ENCODE measurements around the gene ATP1B1. TPM values are rescaled to one million over a fixed set of nuclear protein-coding genes. Genes with fewer than 3 reads are reported as not detected.

The ATP1B1 gene
- total RNA-seq, 1 donor from 2014 or later = 298 TPM

DNA sequence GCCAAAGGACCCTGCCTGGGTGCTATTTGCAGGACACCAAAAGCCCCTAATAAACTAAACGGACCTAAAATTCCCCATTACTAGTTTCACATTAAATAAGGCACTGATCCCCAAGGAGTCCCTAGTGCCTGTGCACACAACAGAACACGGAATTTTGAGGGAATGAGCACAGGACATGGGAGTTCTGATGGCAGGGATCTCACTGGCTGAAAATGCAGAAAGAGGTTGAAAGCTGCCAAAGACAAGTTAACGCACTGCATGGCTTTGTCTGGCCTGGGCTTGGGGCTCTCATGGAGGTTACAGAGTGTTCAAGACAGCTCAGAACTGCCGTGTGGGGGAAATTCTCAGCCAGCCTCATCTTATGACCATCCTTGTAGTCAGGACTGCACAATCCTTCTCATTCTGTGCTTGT, 15.6 kb upstream of the ATP1B1 start:
- no peak for DNase-seq
- intact Hi-C loops (cut with micrococcal nuclease) = no loop called here
- no peak for ATAC-seq

DNA sequence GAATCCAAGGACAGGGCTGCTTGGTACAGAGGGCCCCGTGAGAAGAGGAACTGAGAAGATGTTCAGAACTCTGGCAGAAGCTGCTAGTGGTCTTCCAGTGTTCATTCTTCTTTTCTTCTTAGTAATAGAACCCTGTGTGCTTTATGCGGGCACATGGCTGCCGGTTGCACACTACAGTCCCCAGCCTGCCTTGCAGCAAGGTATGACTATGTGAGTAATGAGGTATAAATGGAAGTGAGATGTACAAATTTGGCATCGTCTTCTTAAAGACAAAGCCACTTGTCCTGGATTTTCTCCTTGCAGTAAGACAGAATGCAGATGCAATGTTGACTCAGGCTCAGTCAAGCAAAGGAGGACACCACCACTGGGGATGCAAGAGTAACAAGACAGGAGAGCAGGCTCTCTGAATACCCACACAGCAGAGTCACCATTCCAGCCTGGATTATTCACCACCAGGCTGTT, 15.0 kb upstream of the ATP1B1 start:
- DNase-seq (no peak), ATAC-seq (peak; percentile 47)
- intact Hi-C loops (cut with micrococcal nuclease) = no loop called here

GRCh38 chr1:169092399-169092798, 14.1 kb upstream of the ATP1B1 start:
- intact Hi-C loops (cut with micrococcal nuclease) = no loop called here
- DNase-seq (no peak), ATAC-seq (no peak)

DNA sequence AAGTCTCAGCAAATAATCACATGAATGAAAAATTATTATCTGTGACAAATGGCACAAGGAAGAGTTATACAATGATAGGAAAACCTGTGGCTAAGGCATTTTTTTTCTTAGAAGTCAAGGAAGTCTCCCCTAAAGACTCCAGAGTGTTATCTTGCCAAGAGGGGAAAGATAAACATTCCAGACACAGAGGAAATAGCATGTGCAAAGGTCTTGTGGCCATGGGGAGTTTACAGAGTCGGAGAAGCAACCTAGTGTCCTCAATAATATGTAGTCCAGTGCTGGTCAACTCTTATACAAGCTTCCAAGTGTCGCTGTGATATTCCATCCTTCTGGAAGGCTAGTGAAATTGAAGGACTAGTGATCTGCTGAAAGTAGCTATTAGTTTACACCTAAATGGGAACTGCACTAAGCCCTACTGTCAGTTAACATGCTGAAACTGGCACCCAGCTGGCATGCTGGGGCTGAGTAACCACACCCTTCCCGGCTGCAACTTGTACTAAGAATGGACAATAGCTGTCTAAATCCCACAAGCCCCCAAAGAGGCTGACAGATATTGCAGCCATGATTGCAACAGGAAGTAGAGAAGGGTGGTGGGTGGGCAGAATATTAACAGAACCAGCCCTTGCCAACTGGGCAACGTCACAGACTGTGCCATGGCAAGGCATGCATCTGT, 11.5 kb upstream of the ATP1B1 start:
- no peak for ATAC-seq
- intact Hi-C loops (cut with micrococcal nuclease) = no loop called here

DNA sequence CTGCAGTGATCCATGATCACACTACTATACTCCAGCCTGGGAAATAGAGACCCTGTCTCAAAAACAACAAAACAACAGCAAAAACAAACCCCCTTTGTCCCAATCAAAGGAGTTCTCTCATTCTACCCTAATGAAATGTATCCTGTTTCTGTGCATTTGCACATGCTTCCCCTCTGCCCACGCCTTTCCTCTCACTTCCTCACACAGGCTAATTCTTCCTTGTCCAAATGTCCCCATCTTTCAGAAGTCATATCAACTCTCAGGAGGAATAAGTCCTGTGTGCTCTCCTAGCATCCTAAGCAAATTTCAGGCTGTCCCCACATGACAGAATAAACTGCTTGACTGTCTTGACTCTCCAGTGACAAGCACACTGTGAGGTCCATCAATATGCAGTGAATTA, 8.1 kb upstream of the ATP1B1 start:
- ATAC-seq (no peak), DNase-seq (no peak)
- intact Hi-C loops (cut with micrococcal nuclease) = no loop called here

More for the DNA sequence above, 11.5 kb upstream of the ATP1B1 start:
- no peak for DNase-seq

- ATAC-seq (no peak), DNase-seq (no peak)
- intact Hi-C loops (cut with micrococcal nuclease) = no loop called here
Measured at GRCh38 chr1:169099561-169099960, 6.9 kb upstream of the ATP1B1 start.

- DNase-seq (no peak), ATAC-seq (no peak)
- intact Hi-C loops (cut with micrococcal nuclease) = loop anchor here (10.0 kb wide), 1 partner anchor 495 kb away; no protein-coding TSS in a partner anchor
Measured at GRCh38 chr1:169100208-169100607, 6.3 kb upstream of the ATP1B1 start.

- intact Hi-C loops (cut with micrococcal nuclease) = loop anchor here (10.0 kb wide), 1 partner anchor 496 kb away; no protein-coding TSS in a partner anchor
- ATAC-seq (no peak), DNase-seq (no peak)
Measured at GRCh38 chr1:169100651-169101088, 5.8 kb upstream of the ATP1B1 start.

DNA sequence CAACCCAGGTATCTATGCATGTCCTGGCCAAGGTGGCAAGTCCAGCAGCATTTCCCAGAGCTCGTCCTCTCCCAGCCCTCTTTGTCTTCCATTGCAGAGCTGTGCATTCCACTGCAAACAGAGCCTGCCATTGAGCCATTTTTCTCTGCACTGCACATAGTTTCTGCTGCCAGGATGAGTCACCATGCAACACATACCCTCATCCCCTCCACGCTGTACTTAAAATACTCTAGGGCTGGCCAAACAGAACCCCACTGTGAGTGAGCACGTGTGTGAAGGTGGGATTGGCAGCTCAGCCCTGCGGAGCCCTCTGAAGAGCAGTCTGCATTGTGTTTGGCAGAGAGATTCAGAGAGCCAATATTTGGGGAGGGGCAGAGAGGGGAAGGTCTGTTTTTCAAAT, 3.9 kb upstream of the ATP1B1 start:
- intact Hi-C loops (cut with micrococcal nuclease) = loop anchor here (10.0 kb wide), 1 partner anchor 498 kb away; no protein-coding TSS in a partner anchor
- no peak for DNase-seq
- peak; percentile 29 for ATAC-seq

DNA sequence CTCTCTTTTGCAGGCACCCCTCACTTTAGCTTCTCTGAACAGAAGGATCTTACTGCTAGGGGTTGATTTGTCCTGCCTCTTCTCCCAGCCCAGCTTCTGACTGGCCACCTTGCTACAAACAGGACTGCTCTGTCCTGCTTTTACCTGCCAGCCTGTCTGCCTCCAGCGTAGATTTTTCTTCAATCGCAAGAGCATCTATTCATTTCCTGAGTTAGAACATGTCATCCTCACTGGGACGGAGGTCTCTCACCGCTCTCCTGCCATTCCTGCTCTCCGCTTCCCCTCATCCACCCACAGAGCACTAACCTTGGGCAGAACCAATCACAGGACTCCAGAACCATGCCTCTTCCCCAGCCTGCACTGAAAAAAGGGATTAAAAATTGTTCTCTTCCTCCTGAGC, 3.5 kb upstream of the ATP1B1 start:
- ATAC-seq (no peak), DNase-seq (no peak)
- intact Hi-C loops (cut with micrococcal nuclease) = loop anchor here (10.0 kb wide), 1 partner anchor 498 kb away; no protein-coding TSS in a partner anchor

DNA sequence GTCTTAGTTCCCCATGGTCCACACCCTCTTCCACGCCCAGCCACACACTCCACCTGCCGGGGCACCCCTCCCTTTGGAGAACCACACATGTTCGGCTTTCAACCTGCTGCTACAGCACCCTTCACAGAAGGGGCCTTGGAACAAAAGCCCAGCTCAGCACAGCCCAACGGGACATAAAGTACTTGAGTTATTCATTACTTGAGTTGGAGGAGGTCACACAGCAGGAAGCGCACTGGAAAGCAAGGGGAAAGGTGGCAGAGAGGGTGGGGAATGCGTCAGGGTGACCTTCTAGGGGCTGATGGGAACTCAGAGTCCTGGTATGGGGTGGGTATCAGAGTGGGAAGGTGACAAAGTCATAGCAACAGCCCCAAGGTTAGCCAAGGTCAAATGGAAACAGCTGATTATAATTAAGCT, 3.0 kb upstream of the ATP1B1 start:
- no peak for ATAC-seq
- DNase-seq = no peak
- intact Hi-C loops (cut with micrococcal nuclease) = loop anchor here (10.0 kb wide), 1 partner anchor 499 kb away; no protein-coding TSS in a partner anchor

- no peak for DNase-seq
- no peak for ATAC-seq
- intact Hi-C loops (cut with micrococcal nuclease) = loop anchor here (10.0 kb wide), 1 partner anchor 500 kb away; no protein-coding TSS in a partner anchor
Measured at GRCh38 chr1:169105087-169105433, 1.4 kb upstream of the ATP1B1 start.

DNA sequence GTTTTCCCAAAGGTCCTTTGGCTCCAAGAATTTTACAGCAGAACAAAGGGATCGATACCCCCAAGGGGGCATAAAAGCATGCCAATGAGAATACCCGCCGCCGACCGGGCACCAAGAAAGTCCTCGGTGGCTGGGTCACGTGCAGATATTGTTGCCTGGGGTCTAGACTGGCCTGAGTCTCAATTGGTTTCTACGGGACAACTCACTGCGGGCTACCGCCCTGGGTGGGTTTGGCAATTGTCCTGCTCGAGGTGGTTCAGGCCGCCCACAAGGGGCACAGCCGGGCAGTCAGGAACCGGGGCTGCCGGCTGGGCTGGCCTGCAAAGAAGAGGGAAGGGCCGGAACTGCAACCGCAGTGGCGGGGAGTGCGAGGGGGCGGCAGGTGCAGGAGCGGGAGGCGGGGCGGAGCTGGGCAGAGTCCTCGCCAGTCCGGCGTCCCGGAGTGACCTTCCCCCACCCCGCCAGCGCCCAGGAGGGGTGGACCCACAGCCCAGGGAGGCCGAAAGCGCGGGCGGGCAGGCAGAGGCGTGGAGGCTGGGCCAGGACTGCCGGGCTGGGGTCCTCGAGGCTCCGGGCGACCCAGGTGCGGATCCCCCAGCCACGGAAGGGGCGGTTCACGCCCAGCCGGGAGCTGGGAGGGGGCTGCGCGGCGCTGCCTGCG, 926 bp upstream of the ATP1B1 start:
- peak; percentile 67 for ATAC-seq
- intact Hi-C loops (cut with micrococcal nuclease) = loop anchor here (10.0 kb wide), 1 partner anchor 501 kb away; no protein-coding TSS in a partner anchor

DNA sequence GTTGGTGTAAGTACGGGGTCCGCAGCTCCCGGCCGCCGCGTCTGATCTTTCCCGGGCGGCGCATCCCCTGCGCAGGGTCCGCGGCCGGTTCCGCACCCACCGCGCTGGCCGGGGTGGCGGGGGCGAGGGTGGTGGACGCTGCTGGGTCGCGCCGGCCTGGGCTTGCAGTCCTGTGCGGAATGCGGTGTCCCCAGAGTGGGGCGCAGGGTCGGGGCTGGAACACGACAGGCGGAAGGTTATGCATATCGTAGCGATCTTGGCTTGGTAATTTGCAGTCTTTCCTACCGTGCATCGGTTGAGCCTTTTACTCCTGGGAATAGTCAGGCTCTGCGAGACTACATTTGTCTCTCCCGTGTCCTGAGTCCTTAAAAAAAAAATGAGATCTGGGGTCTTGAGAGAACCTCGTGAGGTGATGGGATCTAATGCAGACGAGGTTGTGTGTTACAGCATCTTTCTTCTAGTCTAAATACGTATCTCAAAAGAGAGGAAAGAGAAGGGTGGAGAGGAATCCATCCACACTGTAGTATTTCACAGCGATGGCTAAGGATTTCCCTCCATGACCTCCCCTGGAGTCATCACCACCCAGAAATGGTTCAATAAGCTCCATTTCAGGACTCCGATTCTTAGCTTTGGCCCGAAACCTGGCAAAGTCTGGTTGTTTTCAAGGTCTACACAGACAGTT, 572 bp downstream of the ATP1B1 start:
- ATAC-seq = peak; percentile 1
- DNase-seq = peak; percentile 58
- intact Hi-C loops (cut with micrococcal nuclease) = loop anchor here (10.0 kb wide), 1 partner anchor 502 kb away; no protein-coding TSS in a partner anchor

More for the DNA sequence above, 926 bp upstream of the ATP1B1 start:
- DNase-seq = peak; percentile 88

DNA sequence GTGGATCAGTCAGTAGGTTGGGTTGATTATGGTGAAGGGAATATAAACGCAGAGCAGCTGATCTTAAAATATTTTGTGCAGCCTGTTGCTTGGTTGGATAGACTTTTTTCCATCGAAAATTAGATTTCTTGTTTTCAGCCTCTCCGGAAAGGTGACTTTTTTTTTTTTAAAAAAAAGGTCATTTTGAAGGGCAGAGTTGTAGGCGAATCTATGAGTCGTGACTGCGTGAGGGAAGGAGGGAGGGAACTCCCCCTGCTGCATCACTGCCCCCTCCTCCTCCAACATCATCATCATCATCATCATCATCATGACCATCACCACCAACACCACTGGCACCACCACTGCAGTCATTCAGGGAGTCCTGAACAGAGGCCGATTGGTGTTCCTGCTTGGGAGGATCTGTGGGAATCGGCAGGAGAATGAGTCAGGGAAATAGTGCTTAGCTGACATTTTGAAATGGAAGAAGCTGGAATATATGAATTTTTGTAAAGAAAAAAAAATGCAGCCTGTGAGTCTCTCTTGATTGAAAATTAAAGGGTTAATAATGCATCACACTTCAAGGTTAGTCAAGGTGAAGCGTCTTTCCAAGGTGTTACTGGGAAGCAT, 1.2 kb downstream of the ATP1B1 start:
- no peak for DNase-seq
- intact Hi-C loops (cut with micrococcal nuclease) = loop anchor here (10.0 kb wide), 1 partner anchor 503 kb away; no protein-coding TSS in a partner anchor

DNA sequence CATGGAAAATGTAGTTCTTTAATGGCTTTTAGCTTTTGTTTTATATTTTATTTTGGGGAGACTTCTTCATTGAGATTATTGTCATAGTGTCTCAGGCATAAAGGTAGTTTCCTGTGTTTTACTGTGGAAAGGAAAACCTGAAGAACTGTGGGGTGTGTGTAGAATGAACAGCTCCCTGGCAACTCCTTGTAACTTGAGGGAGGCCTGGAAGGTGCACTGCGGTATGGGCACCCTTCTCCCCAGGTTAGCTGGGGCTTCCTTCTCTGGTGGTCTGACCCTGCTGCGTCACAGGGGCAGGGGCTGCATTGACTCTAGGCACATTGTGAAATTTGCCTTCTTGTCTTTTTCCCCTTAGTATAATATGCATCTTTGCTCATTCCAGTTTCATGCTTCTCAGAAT, 1.7 kb downstream of the ATP1B1 start:
- intact Hi-C loops (cut with micrococcal nuclease) = loop anchor here (10.0 kb wide), 1 partner anchor 503 kb away; no protein-coding TSS in a partner anchor
- ATAC-seq = no peak

More for the DNA sequence above, 1.2 kb downstream of the ATP1B1 start:
- ATAC-seq = peak; percentile 2

DNA sequence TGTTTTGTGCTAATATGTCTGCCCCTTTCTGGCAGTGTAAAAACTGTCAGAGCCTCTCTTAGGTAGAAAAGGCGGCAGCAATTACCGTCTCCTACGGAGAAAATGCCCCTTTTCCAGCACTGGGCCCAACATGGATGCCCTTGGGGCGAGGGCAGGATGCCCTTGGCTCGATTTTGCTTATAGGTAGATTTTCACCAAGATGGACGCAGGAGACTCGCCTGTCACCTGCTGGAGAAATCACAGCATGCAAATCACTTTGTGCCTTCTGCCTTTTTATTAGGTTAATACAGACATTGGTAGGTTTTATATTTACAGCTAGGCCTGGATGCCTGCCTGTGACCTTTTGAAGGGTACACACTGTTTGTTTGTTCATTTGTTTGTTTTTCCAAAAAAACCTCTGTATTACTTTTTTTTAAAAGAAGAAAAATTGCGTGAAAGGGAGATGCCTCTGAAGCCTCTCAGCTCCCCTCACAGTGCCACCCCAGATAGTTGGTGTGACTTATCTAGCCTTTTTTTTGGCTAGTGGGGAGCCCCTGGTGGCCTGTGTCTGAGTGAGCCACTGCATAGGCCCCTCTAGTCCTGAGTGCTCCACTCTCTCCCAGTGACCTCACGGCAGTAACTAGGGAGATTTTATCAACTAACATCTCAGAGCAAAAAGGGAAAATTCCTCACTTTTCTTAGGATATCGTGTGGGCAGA, 2.5 kb downstream of the ATP1B1 start:
- no peak for DNase-seq
- ATAC-seq = no peak
- intact Hi-C loops (cut with micrococcal nuclease) = loop anchor here (10.0 kb wide), 1 partner anchor 504 kb away; no protein-coding TSS in a partner anchor

More for the DNA sequence above, 1.7 kb downstream of the ATP1B1 start:
- DNase-seq = no peak

DNA sequence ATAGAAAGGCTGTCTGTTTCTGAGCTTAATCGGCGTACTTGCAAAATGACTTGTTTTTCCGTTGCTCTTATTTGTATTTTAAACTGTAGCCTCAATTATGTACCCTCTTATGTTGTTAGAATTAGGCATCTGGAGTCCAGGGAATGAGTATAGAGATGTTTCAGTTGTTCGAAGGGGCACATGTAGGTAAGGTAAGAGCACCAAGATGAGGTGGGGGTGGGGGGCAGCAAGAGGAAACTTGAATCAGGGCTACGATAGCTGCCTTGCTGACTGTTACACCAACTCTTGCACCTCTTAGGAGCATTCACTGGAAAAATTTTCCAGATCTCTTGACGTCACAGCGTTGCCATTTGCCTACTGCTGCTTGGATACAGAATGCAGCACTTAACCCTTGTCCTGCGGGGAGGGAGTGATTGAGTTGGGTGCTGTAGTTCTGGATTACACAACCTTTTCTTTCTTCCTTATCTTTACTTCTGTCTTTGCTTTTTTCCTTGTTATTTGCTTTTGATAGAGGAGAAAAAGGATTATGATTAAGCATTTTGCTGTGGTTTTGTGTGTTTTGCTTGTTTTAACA, 3.2 kb downstream of the ATP1B1 start:
- no peak for DNase-seq

More for the DNA sequence above, 3.2 kb downstream of the ATP1B1 start:
- ATAC-seq = peak; percentile 36
- intact Hi-C loops (cut with micrococcal nuclease) = loop anchor here (10.0 kb wide), 1 partner anchor 505 kb away; no protein-coding TSS in a partner anchor

Measured in left ventricle myocardium superior (tissue), 1 donor.